SK-N-SH treated with all-trans-retinoic acid at 6 μM for 48 hours (cell line): ENCODE results near the gene GON7.
"Not testable (repeated sequence)": the region's sequence is repeated elsewhere in the genome, so short reads cannot be mapped to it uniquely, and the experiment has no call there.

Experiments
- CSDC2 ChIP-seq: fragments of 250-450 bp; sonication (Bioruptor Pico); IDR thresholded peaks from 2 replicates; pipeline ENCODE4 v1.5.0; 2020; ENCODE audit warnings: mild to moderate bottlenecking, moderate library complexity
- ISL1 ChIP-seq: fragments of 250-450 bp; sonication (Bioruptor Pico); IDR thresholded peaks from 2 replicates; pipeline ENCODE4 v2.1.2; 2022; ENCODE audit warnings: mild to moderate bottlenecking, moderate library complexity
- ZC3H10 ChIP-seq: fragments of 250-450 bp; sonication (Bioruptor Pico); IDR thresholded peaks from 2 replicates; pipeline ENCODE4 v1.5.1; 2021; ENCODE audit warnings: mild to moderate bottlenecking, moderate library complexity
- ZFP30 ChIP-seq: fragments of 450-650 bp; formaldehyde crosslinking; IDR thresholded peaks from 2 replicates; pipeline ENCODE4 v1.5.0; 2022; ENCODE audit warnings: mild to moderate bottlenecking, moderate library complexity
- ZNF565 ChIP-seq: fragments of 450-650 bp; formaldehyde crosslinking; conservative IDR thresholded peaks from 2 replicates; pipeline ENCODE4 v1.5.0; 2020; ENCODE audit warnings: low read depth, mild to moderate bottlenecking, moderate library complexity
- TF ChIP-seq, protein P1 (sequence below): fragments of 250-450 bp; sonication (Bioruptor Pico); IDR thresholded peaks from 2 replicates; pipeline ENCODE4 v1.8.0; 2021; ENCODE audit warnings: low read depth, mild to moderate bottlenecking, moderate library complexity, borderline replicate concordance
- TF ChIP-seq, protein P2 (sequence below): fragments of 250-450 bp; sonication (Bioruptor Pico); IDR thresholded peaks from 2 replicates; pipeline ENCODE4 v1.5.1; 2021; ENCODE audit warnings: mild to moderate bottlenecking, moderate library complexity

DNA sequence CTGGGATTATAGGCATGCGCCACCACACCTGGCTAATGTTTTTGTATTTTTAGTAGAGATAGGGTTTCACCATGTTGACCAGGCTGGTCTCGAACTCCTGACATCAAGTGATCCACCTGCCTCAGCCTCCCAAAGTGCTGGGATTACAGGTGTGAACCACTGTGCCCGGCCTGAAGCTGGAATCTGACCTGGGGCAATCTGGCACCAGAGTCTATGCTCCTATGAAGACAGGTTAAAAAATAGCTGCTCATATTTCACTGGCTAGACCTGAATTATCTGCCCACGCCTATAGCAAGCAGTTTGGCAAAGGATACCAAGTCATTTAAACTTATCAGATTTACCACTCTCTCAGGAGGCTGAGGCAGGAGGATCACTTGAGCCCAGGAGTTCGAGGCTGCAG, 32.1 kb downstream of the GON7 start:
- not testable (repeated sequence) for TF ChIP-seq ZFP30 (CRISPR knock-in tag); CSDC2 (CRISPR knock-in tag); ZC3H10; ZNF565; ISL1 (CRISPR knock-in tag)
- TF ChIP-seq, protein P1, sequence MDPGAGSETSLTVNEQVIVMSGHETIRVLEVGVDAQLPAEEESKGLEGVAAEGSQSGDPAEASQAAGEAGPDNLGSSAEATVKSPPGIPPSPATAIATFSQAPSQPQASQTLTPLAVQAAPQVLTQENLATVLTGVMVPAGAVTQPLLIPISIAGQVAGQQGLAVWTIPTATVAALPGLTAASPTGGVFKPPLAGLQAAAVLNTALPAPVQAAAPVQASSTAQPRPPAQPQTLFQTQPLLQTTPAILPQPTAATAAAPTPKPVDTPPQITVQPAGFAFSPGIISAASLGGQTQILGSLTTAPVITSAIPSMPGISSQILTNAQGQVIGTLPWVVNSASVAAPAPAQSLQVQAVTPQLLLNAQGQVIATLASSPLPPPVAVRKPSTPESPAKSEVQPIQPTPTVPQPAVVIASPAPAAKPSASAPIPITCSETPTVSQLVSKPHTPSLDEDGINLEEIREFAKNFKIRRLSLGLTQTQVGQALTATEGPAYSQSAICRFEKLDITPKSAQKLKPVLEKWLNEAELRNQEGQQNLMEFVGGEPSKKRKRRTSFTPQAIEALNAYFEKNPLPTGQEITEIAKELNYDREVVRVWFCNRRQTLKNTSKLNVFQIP (CRISPR knock-in tag): not testable (repeated sequence)
- TF ChIP-seq, protein P2, sequence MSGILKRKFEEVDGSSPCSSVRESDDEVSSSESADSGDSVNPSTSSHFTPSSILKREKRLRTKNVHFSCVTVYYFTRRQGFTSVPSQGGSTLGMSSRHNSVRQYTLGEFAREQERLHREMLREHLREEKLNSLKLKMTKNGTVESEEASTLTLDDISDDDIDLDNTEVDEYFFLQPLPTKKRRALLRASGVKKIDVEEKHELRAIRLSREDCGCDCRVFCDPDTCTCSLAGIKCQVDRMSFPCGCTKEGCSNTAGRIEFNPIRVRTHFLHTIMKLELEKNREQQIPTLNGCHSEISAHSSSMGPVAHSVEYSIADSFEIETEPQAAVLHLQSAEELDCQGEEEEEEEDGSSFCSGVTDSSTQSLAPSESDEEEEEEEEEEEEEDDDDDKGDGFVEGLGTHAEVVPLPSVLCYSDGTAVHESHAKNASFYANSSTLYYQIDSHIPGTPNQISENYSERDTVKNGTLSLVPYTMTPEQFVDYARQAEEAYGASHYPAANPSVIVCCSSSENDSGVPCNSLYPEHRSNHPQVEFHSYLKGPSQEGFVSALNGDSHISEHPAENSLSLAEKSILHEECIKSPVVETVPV (CRISPR knock-in tag): not testable (repeated sequence)
